ENCODE measurements around the gene ANKHD1.
A peak's percentile ranks its signal among the peaks of the same experiment; 100 is the strongest.

DNA sequence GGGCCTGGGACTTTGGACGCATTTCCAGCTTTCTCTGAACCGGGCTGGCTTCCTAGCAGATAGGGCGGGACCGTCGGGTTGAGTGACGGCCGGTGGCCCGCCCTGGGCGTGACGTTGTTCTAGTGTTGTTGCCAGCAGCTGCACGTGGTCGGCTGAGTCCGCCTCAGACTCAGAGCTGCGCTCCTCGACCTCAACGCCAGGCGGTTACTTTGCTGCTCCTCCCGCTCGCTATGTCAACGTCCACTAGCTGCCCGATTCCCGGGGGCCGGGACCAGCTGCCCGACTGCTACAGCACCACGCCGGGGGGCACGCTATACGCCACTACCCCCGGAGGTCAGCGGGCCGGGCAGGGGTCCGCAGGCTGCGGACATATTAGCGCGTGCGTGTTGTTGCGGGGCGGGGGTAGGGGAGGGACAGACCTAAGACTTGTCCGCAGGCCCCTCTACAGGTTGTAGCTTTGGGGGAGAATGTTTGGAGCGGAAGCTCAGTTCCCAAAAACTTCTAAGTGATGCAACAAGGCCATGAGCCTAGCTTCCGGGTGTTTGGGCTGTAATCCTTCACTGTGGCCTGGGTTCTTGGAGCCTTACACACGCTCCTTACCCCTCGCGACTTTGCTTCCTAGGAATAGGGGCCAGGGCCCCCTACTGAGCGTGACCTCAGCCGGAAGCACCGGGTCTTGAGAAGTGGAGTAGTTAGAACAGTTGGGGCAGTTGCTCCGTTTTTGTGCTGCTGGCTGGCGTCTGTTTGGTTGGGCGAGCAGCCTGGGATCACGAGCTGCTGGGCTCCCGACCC is 146.1 kb downstream of the ANKHD1 start, which contains the start of gene EIF4EBP3:
- peak; percentile 90 for TF ChIP-seq POLR2A (IDR thresholded peaks at IDR 0.05)
- TF ChIP-seq EP300 (IDR thresholded peaks at IDR 0.05) = peak; percentile 35
- TF ChIP-seq, protein P1, sequence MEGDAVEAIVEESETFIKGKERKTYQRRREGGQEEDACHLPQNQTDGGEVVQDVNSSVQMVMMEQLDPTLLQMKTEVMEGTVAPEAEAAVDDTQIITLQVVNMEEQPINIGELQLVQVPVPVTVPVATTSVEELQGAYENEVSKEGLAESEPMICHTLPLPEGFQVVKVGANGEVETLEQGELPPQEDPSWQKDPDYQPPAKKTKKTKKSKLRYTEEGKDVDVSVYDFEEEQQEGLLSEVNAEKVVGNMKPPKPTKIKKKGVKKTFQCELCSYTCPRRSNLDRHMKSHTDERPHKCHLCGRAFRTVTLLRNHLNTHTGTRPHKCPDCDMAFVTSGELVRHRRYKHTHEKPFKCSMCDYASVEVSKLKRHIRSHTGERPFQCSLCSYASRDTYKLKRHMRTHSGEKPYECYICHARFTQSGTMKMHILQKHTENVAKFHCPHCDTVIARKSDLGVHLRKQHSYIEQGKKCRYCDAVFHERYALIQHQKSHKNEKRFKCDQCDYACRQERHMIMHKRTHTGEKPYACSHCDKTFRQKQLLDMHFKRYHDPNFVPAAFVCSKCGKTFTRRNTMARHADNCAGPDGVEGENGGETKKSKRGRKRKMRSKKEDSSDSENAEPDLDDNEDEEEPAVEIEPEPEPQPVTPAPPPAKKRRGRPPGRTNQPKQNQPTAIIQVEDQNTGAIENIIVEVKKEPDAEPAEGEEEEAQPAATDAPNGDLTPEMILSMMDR (IDR thresholded peaks at IDR 0.05) = peak; percentile 68 to 97 (median 92)

All from ovary (tissue), 3 donors.